DOHH2 (cell line): ENCODE data around the gene ASB9.

Experiments used
- H3F3A ChIP-seq: fragments of 200-600 bp; sonication (generic), shearing (Covaris generic); 2 replicates; pipeline ENCODE4 v1.6.0; 2016; ENCODE audit warnings: antibody characterized with exemption, mild to moderate bottlenecking; ENCODE audit not compliant: control insufficient read depth, insufficient read depth
- H3K27ac ChIP-seq: fragments of 200-600 bp; sonication (generic); 2 replicates; pipeline ENCODE4 v1.5.1; 2014; ENCODE audit warnings: low read depth, mild to moderate bottlenecking, low read length, moderate library complexity
- H3K27me3 ChIP-seq: fragments of 200-600 bp; sonication (generic); 2 replicates; pipeline ENCODE4 v1.6.1; 2014; ENCODE audit warnings: mild to moderate bottlenecking, low read length, mixed read lengths; ENCODE audit not compliant: control insufficient read depth
- H3K36me3 ChIP-seq: fragments of 200-600 bp; sonication (generic); 2 replicates; pipeline ENCODE4 v1.6.1; 2014; ENCODE audit warnings: mild to moderate bottlenecking, low read length, moderate library complexity, mixed read lengths; ENCODE audit not compliant: control insufficient read depth
- H3K4me1 ChIP-seq: fragments of 200-600 bp; sonication (generic); 2 replicates; pipeline ENCODE4 v1.6.1; 2014; ENCODE audit warnings: mild to moderate bottlenecking, low read length, mixed read lengths; ENCODE audit not compliant: control insufficient read depth
- H3K4me2 ChIP-seq: fragments of 200-600 bp; sonication (generic); 2 replicates; pipeline ENCODE4 v1.6.0; 2014; ENCODE audit warnings: mild to moderate bottlenecking, low read length, moderate library complexity
- H3K4me3 ChIP-seq: fragments of 200-600 bp; sonication (generic); 2 replicates; pipeline ENCODE4 v1.5.1; 2014; ENCODE audit warnings: mild to moderate bottlenecking, low read length, mixed read lengths
- H3K79me2 ChIP-seq: fragments of 200-600 bp; sonication (generic); 2 replicates; pipeline ENCODE4 v1.6.1; 2014; ENCODE audit warnings: mild to moderate bottlenecking, low read length, mixed read lengths; ENCODE audit not compliant: control insufficient read depth
- H3K9me2 ChIP-seq: fragments of 200-600 bp; sonication (generic); replicated peaks from 2 replicates; pipeline ENCODE4 v1.6.1; 2014; ENCODE audit warnings: mild to moderate bottlenecking, low read length, mixed read lengths; ENCODE audit not compliant: control insufficient read depth
- H3K9me3 ChIP-seq: fragments of 200-600 bp; sonication (generic); 2 replicates; pipeline ENCODE4 v1.6.1; 2014; ENCODE audit warnings: antibody characterized with exemption, low read length, mixed read lengths; ENCODE audit not compliant: control insufficient read depth, insufficient read depth
- H4K20me1 ChIP-seq: fragments of 200-600 bp; sonication (generic); 2 replicates; pipeline ENCODE4 v1.6.0; 2014; ENCODE audit warnings: low read depth, mild to moderate bottlenecking, antibody characterized with exemption, low read length, moderate library complexity; ENCODE audit not compliant: control insufficient read depth, insufficient read depth
- CTCF ChIP-seq: fragments of 200-600 bp; sonication (generic); IDR thresholded peaks from one replicate; pipeline ENCODE4 v1.5.1; 2014; ENCODE audit warnings: antibody characterized with exemption, mild to moderate bottlenecking, low read depth, low read length; ENCODE audit not compliant: poor library complexity, severe bottlenecking
- EZH2phosphoT487 ChIP-seq: fragments of 200-600 bp; sonication (generic); IDR thresholded peaks from 2 replicates; pipeline ENCODE4 v1.6.1; 2017; ENCODE audit warnings: borderline replicate concordance, mild to moderate bottlenecking, antibody characterized with exemption, low read length, moderate library complexity, mixed read lengths

Gene ASB9

GRCh38 chrX:15233416-15234015, 36.4 kb downstream of the ASB9 start:
- H3K9me3 ChIP-seq, result no peaks in the 10 kb centered on the region
- no peak overlapping the region for H3K4me3 ChIP-seq
- TF ChIP-seq CTCF (no peak), EZH2phosphoT487 (no peak)
- no peaks in the 10 kb centered on the region for H3K79me2 ChIP-seq
- H3K4me2 ChIP-seq, result no peak overlapping the region
- no peaks in the 10 kb centered on the region for H4K20me1 ChIP-seq
- no peaks in the 10 kb centered on the region for H3F3A ChIP-seq
- H3K9me2 ChIP-seq, result no peaks in the 10 kb centered on the region
- H3K27ac ChIP-seq, result no peak overlapping the region
- no peaks in the 10 kb centered on the region for H3K36me3 ChIP-seq
- no peaks in the 10 kb centered on the region for H3K4me1 ChIP-seq
- no peaks in the 10 kb centered on the region for H3K27me3 ChIP-seq

DNA sequence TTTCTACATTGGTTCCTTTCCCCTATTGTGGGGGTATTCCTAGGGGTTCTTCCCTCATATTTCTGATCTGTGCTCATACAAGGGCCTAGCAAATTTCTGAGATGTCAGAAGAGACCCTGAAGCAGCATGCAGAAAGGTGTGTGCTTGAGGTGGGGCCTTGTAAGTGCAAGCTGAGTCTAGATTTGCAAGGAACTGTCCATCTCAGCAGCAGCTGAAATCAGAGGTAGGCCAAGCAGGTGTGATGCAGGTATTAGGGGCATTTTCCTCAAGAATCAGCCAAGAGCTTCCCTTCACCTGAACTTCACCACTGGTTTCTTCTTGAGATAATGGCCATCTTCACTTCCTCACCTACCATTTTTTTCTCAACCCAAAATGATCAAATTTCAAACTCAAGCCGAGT, 45.1 kb downstream of the ASB9 start:
- Histone ChIP-seq H3K4me1 (no peaks in the 10 kb centered on the region), H4K20me1 (no peaks in the 10 kb centered on the region), H3F3A (no peaks in the 10 kb centered on the region), H3K4me2 (no peak overlapping the region), H3K36me3 (no peaks in the 10 kb centered on the region), H3K79me2 (no peaks in the 10 kb centered on the region), H3K4me3 (no peak overlapping the region), H3K9me2 (no peaks in the 10 kb centered on the region), H3K9me3 (no peaks in the 10 kb centered on the region), H3K27ac (no peak overlapping the region), H3K27me3 (no peaks in the 10 kb centered on the region)
- no peak for TF ChIP-seq EZH2phosphoT487
- TF ChIP-seq CTCF, result no peak

- no peaks in the 10 kb centered on the region for H3K9me2 ChIP-seq
- H3K4me3 ChIP-seq, result no peak overlapping the region
- no peaks in the 10 kb centered on the region for H3K9me3 ChIP-seq
- H3K4me1 ChIP-seq, result no peaks in the 10 kb centered on the region
- no peak overlapping the region for H3K27ac ChIP-seq
- no peaks in the 10 kb centered on the region for H3K36me3 ChIP-seq
- no peaks in the 10 kb centered on the region for H4K20me1 ChIP-seq
- H3K79me2 ChIP-seq, result no peaks in the 10 kb centered on the region
- no peaks in the 10 kb centered on the region for H3K27me3 ChIP-seq
- no peak for TF ChIP-seq EZH2phosphoT487
- TF ChIP-seq CTCF, result no peak
- no peak overlapping the region for H3K4me2 ChIP-seq
- no peaks in the 10 kb centered on the region for H3F3A ChIP-seq
Observed at GRCh38 chrX:15221321-15221720, 48.6 kb downstream of the ASB9 start.

- H4K20me1 ChIP-seq, result no peaks in the 10 kb centered on the region
- H3K27me3 ChIP-seq, result no peaks in the 10 kb centered on the region
- H3K4me2 ChIP-seq, result no peak overlapping the region
- H3K79me2 ChIP-seq, result no peaks in the 10 kb centered on the region
- no peak overlapping the region for H3K4me3 ChIP-seq
- no peaks in the 10 kb centered on the region for H3F3A ChIP-seq
- no peaks in the 10 kb centered on the region for H3K9me3 ChIP-seq
- TF ChIP-seq EZH2phosphoT487 (no peak), CTCF (no peak)
- no peaks in the 10 kb centered on the region for H3K9me2 ChIP-seq
- no peaks in the 10 kb centered on the region for H3K4me1 ChIP-seq
- no peaks in the 10 kb centered on the region for H3K36me3 ChIP-seq
- H3K27ac ChIP-seq, result no peak overlapping the region
Observed at GRCh38 chrX:15217161-15217560, 52.7 kb downstream of the ASB9 start.
